Suppressor macrophage (primary cell): ENCODE measurements around the gene CFAP57.

ENCODE experiments used
- DNase-seq, 4 experiments: peaks; one replicate each; pipeline ENCODE4 v3.0.0-alpha.2; 2020 to 2022

CFAP57 gene

GRCh38 chr1:43229826-43230780 lies 58.0 kb downstream of the CFAP57 start:
- no peak for DNase-seq

- DNase-seq = peak in 1 of 4 experiments; percentile 4
These were observed 59.9 kb downstream of the CFAP57 start for GRCh38 chr1:43232074-43232473.

- no peak for DNase-seq
These were observed 60.4 kb downstream of the CFAP57 start for GRCh38 chr1:43232482-43232881.

GRCh38 chr1:43233631-43234030 lies 61.5 kb downstream of the CFAP57 start:
- no peak for DNase-seq

GRCh38 chr1:43234267-43234666 lies 62.1 kb downstream of the CFAP57 start:
- no peak for DNase-seq

- DNase-seq = no peak
These were observed 62.9 kb downstream of the CFAP57 start for GRCh38 chr1:43235040-43235439.

- DNase-seq = peak; percentile 27 to 61 (median 44)
These were observed 63.5 kb downstream of the CFAP57 start for GRCh38 chr1:43235451-43236121.

GRCh38 chr1:43237121-43237520 lies 65.0 kb downstream of the CFAP57 start:
- DNase-seq = no peak

- peak; percentile 72 to 82 (median 76) for DNase-seq
These were observed 66.0 kb downstream of the CFAP57 start for GRCh38 chr1:43238085-43238484.

GRCh38 chr1:43238991-43239469 lies 66.9 kb downstream of the CFAP57 start:
- no peak for DNase-seq

GRCh38 chr1:43239484-43239883 lies 67.4 kb downstream of the CFAP57 start:
- DNase-seq = peak; percentile 20 to 61 (median 38)

- no peak for DNase-seq
These were observed 69.3 kb downstream of the CFAP57 start for GRCh38 chr1:43241413-43241836.

- DNase-seq = no peak
These were observed 71.2 kb downstream of the CFAP57 start for GRCh38 chr1:43243299-43243698.

- DNase-seq = no peak
These were observed 74.5 kb downstream of the CFAP57 start for GRCh38 chr1:43246466-43247213.

- DNase-seq = no peak
These were observed 75.3 kb downstream of the CFAP57 start for GRCh38 chr1:43247256-43247921.

GRCh38 chr1:43250351-43250761 lies 78.2 kb downstream of the CFAP57 start:
- DNase-seq = no peak

GRCh38 chr1:43251024-43251423 lies 78.9 kb downstream of the CFAP57 start:
- DNase-seq = no peak

GRCh38 chr1:43252225-43252624 lies 80.1 kb downstream of the CFAP57 start:
- DNase-seq = no peak

- no peak for DNase-seq
These were observed 81.0 kb downstream of the CFAP57 start for GRCh38 chr1:43253173-43253572.

GRCh38 chr1:43253876-43254275 lies 81.7 kb downstream of the CFAP57 start:
- DNase-seq = no peak

GRCh38 chr1:43255438-43256210 lies 83.5 kb downstream of the CFAP57 start:
- DNase-seq = no peak
